GM21786 (cell line): ENCODE results near the gene ATG4C.
A peak's percentile ranks its signal among the peaks of the same experiment; 100 is the strongest.
"Not testable (repeated sequence)": the region's sequence is repeated elsewhere in the genome, so short reads cannot be mapped to it uniquely, and the experiment has no call there.

Experiments
- ATAC-seq: cut with Tn5 transposase; IDR thresholded peaks from one replicate; pipeline ENCODE4 v1.9.1; 2021; ENCODE audit not compliant: unreplicated experiment

The ATG4C gene

GRCh38 chr1:62774971-62775595 lies 8.8 kb upstream of the ATG4C start:
- no peak for ATAC-seq

- no peak for ATAC-seq
Observed at GRCh38 chr1:62778208-62778607, 5.7 kb upstream of the ATG4C start.

GRCh38 chr1:62781841-62782543 lies 1.9 kb upstream of the ATG4C start:
- ATAC-seq: no peak

- ATAC-seq: not testable (repeated sequence)
Observed at GRCh38 chr1:62782544-62783212, 1.3 kb upstream of the ATG4C start.

- ATAC-seq: peak; percentile 22
Observed at GRCh38 chr1:62784509-62785365, 805 bp downstream of the ATG4C start.

GRCh38 chr1:62790716-62791115 lies 6.8 kb downstream of the ATG4C start:
- no peak for ATAC-seq

- peak; percentile 59 for ATAC-seq
Observed at GRCh38 chr1:62794053-62794452, 10.1 kb downstream of the ATG4C start.

- no peak for ATAC-seq
Observed at GRCh38 chr1:62796221-62796620, 12.3 kb downstream of the ATG4C start.

- no peak for ATAC-seq
Observed at GRCh38 chr1:62799688-62800087, 15.8 kb downstream of the ATG4C start.

- peak; percentile 33 for ATAC-seq
Observed at GRCh38 chr1:62800281-62800680, 16.3 kb downstream of the ATG4C start.

GRCh38 chr1:62800825-62801306 lies 16.9 kb downstream of the ATG4C start:
- peak; percentile 99 for ATAC-seq

- peak; percentile 43 for ATAC-seq
Observed at GRCh38 chr1:62809788-62810187, 25.9 kb downstream of the ATG4C start.

GRCh38 chr1:62810420-62811274 lies 26.7 kb downstream of the ATG4C start:
- peak; percentile 95 for ATAC-seq

- no peak for ATAC-seq
Observed at GRCh38 chr1:62823556-62823955, 39.6 kb downstream of the ATG4C start.

GRCh38 chr1:62826901-62827300 lies 43.0 kb downstream of the ATG4C start:
- no peak for ATAC-seq

- not testable (repeated sequence) for ATAC-seq
Observed at GRCh38 chr1:62827786-62828185, 43.9 kb downstream of the ATG4C start.

- ATAC-seq: no peak
Observed at GRCh38 chr1:62832276-62832675, 48.3 kb downstream of the ATG4C start.

- no peak for ATAC-seq
Observed at GRCh38 chr1:62833529-62833928, 49.6 kb downstream of the ATG4C start.

GRCh38 chr1:62834400-62834961 lies 50.5 kb downstream of the ATG4C start:
- no peak for ATAC-seq
